NK-92 (cell line): ENCODE measurements around the gene TBC1D14.

Source experiments
- DNase-seq: peaks from one replicate; lab custom pipeline; 2025; ENCODE audit not compliant: unreplicated experiment; lab: John Stamatoyannopoulos, UW

Gene TBC1D14

DNA sequence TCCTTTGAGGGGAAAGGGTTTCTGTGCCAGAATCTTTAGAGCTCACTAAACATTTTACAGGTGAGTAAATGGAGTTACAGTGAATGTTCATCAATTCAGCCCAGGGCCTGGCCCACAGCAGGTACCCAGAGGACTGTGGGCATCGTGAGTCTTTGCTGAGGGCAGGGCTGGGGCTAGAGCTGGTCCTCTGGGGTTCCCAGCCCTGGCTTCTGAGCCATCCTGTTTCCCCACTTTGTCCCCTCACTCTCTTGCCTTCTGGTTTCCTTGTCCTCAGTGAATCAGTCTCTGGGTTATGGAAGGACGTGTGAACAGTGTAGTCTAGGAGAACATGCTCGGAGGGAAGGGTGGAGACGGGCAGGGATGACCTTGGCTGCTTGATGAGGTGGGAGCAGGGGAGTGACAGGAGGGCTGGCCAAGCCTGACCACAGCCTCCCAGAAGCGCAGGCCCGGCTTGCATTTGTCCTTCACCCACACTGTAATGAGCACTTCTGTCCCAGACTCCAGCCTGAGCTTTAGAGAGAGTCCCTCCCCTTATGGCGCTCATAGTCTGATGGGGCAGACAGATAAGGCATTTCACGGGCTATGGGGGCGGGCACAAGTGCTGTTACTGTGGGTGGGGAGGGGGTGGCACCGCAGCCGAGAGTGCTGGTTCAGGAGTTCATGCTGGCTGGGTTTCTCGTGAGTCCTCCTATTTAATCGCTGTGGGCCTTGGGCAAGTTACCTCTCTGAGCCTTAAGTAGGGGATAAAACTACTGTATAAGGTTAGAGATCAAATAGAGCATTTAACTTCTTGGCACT lies 17.3 kb downstream of the TBC1D14 start:
- no peak for DNase-seq

GRCh38 chr4:6928081-6928480 lies 18.5 kb downstream of the TBC1D14 start:
- DNase-seq: no peak

DNA sequence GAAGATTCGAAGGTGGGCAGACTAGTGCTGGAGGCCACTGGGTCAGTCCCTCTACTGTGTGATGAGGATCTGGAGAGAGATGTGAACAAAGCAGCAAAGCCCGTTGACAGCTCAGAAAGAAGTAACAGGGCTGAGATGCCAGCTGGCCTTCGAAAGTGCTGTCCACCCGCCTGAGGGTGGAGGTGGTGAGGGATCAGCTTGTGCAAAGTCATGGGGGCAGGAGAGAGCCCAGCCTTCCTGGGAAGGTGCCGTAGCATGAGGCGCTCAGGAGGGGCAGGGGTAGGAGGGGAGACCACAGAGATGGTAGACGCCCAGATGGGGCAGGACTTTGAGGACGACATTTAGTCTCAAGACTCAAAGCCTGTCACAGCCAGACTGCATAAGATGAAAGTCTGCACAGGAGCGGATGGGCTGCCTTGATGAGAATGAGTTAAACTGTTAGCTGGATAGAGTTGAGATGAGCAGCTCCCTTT lies 19.7 kb downstream of the TBC1D14 start:
- DNase-seq: no peak

GRCh38 chr4:6929812-6930464 lies 20.3 kb downstream of the TBC1D14 start:
- DNase-seq: no peak

GRCh38 chr4:6932475-6932874 lies 22.8 kb downstream of the TBC1D14 start:
- no peak for DNase-seq

- DNase-seq: no peak
Observed at GRCh38 chr4:6932918-6933317, 23.3 kb downstream of the TBC1D14 start.

- DNase-seq: no peak
Observed at GRCh38 chr4:6933691-6934430, 24.2 kb downstream of the TBC1D14 start.

GRCh38 chr4:6935965-6936364 lies 26.3 kb downstream of the TBC1D14 start:
- no peak for DNase-seq

DNA sequence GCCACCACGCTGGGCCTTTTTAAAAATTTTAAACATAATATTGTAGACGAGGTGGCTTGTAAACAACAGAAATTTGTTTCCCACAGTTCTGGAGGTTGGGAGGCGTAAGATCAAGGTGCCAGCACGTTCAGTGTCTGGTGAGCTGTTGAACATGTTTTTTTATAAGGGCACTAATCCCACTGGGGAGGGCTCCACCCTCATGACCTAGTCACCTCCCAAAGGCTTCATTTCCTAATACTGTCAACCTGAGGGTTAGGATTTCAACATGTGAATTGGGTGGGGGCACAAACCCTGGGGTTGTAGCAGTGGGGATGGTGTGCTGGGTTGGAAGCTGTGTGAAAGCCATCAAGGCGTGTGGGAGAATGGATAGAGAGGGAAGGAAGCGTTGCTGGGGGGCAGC lies 27.6 kb downstream of the TBC1D14 start:
- DNase-seq: no peak

DNA sequence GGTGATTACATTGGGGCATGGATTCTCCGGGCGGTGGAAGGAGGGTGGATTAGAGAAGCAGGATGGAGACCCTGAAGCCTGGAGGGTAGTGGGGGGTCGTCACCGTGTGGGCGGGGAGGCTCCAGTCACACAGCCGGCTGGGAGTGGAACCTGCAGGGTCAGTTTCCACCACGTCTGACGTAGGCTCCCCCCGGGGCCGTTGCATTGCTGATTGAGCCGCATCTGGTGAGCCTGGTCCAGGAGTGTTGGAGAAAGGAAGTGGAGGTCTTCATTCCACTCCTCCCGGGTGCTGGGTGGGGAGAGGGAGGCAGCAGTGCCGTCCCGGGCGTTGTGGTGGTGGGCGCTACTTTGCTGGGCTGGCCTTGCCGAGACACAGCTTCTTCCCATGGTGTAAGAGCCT lies 28.1 kb downstream of the TBC1D14 start:
- no peak for DNase-seq

DNA sequence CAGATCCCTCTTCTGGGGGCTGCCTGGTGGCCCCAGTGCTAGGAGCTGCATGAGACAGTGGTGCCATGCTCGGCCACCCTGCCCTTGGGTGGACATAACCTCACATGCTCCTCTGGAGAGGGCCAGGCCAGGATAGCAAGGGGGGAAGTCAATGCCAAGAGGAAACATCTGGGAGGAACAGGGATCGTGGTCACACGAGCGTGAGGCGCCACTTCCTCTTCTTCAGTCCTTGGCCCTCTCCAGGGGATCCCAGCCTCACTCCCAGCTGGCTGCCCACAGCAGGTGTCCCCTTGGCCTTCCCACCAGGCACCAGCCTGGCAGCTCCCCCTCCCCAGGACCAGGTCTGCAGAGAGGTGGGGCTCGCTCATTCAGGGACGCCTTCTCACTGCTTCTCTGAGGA lies 28.6 kb downstream of the TBC1D14 start:
- no peak for DNase-seq

DNA sequence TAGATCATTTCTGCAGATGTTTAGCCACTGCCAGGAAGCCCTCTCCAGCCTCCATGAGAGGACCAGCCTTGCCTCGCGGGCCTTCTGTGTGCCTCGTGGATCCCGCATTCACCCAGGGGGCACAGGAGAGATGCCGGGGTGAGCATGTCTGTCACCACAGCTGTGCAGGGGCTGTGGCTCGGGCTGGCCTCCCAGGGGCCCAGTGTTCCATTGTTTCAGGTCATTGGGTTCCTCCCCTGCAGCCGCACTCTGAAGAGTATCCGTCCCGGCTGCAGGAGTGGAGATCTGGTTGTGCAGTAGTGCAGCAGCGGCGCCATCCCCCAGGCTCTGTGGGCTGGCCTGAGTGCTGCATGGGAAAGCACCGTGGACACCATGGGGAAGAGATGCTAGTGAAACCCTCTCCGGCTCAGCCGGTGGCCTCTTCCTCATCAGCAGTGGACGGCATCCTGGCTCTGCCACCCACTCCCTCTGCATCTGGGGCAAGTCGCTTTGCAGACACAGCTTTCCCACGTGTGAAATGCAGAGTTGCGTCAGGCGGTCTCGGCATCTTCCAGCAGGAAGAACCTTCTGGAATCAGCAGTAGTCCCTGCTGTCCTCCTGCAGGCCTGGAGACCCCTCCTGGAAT lies 29.1 kb downstream of the TBC1D14 start:
- no peak for DNase-seq

DNA sequence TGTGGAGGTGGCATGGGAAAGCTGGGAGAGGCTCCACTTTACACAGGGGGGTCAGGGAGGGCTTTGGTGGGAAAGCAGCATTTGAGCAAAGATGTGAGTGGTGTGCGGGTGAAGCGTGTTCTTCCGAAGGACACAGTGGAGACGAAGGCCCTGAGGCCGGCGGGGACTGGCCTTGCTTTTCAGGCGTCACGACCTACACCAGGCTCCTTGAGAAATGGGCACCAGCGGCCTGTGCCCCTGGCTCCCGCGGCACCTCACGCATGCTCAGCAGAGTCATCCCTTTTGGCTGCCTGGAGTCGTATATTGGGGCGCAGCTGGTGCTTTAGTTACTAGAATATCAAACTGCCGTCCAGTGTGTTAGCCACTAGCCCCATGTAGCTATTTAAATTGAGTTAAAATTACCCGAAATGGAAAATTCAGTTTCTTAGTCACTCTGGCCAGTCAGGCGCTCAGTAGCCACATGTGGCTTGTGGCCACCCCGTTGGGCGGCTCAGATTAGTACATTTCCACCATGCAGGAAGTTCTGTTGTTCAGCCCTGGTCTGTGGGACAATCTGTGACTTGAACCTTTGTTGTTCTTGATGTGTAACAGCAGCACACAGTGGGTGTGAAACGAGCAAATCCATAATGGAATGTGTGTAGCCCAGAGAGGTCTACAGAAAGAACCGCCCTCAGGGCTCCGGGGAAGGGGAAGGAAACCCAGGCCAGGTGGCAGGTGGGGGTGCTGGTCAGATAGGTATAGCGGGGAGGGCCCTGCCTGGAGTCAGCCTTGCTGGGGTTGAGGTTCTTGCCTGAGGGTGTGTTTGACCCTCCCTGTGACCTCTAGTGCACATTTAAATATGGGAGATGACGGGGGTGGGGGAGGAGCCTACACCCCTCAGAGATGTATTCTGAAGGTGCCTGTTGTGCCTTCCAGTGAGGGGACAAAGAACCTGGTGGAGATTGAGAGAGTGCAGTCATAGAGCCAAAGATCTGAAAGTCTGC lies 30.4 kb downstream of the TBC1D14 start:
- DNase-seq: no peak

GRCh38 chr4:6940744-6941137 lies 31.1 kb downstream of the TBC1D14 start:
- DNase-seq: no peak

- DNase-seq: no peak
Observed at GRCh38 chr4:6941796-6942195, 32.2 kb downstream of the TBC1D14 start.

DNA sequence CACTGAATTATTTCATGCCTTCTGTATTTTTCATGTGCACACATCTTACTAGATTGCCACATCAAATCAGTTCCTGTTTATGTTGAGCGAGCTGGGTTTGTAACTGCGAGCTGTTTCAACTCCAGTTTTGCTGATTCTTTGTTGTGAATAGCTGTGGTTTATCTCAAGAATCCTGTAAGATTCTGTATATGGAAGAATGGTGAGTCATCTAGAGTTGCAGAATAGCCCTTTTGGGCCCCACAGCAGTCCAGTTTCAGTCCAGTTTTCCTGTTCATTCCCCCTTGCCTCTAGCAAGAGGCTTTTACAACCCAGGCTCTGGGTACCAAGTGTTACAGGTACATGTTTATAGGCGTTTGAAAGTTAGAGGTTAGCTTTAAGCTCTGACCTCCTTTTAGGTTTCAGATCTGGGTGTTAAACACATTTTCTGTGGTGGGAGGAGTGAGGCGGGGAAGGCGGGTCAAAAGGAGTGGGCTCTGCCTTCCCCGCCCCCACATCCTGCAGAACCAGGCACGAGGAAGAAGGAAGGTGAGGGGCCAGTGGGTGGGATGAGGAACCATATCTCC lies 32.7 kb downstream of the TBC1D14 start:
- no peak for DNase-seq

GRCh38 chr4:6943012-6943884 lies 33.6 kb downstream of the TBC1D14 start:
- DNase-seq: no peak

GRCh38 chr4:6943885-6944225 lies 34.2 kb downstream of the TBC1D14 start:
- no peak for DNase-seq
